ENCODE results near the gene ATP2C2.

- no peak for TF ChIP-seq EZH2 (IDR thresholded peaks at IDR 0.05)
- TF ChIP-seq POLR2AphosphoS5 (IDR thresholded peaks at IDR 0.05; ENCODE audit: borderline replicate concordance, low read depth, low read length): no peak
- no peak for TF ChIP-seq FOXP2 (optimal IDR thresholded peaks at IDR 0.05; ENCODE audit: control extremely low read depth, extremely low read length, insufficient read depth)
Measured at GRCh38 chr16:84419730-84420129, 51.4 kb downstream of the ATP2C2 start.
